Activated B cell treated with CpG ODN at 0.5 μM for 24 hours (primary cell): ENCODE results near the gene RTL10. TPM values are rescaled to one million over a fixed set of nuclear protein-coding genes. Genes with fewer than 3 reads are reported as not detected.

Experiments used
- ATAC-seq: fragments of 200-7000 bp; cut with Tn5 transposase; one replicate; pipeline ENCODE4 v1.10.0; 2021; ENCODE audit warnings: low read depth, mild to moderate bottlenecking, moderate library complexity
- CTCF ChIA-PET: fragments of 350-600 bp; sonication (Branson Sonifier 250); formaldehyde crosslinking; loops from one replicate; lab custom pipeline; 2021; ENCODE audit warnings: antibody characterized with exemption; lab: Charles Lee
- POLR2A ChIA-PET: fragments of 350-600 bp; sonication (Branson Sonifier 250); formaldehyde crosslinking; loops from one replicate; lab custom pipeline; 2021; ENCODE audit warnings: antibody characterized with exemption; lab: Charles Lee
- DNase-seq: peaks from one replicate; pipeline ENCODE4 v3.0.0; 2022
- H3K27ac Mint-ChIP-seq: one replicate; pipeline ENCODE4 v1.8.0; 2020; ENCODE audit warnings: mixed read lengths
- H3K27me3 Mint-ChIP-seq: one replicate; pipeline ENCODE4 v1.8.0; 2021; ENCODE audit warnings: mixed read lengths
- H3K36me3 Mint-ChIP-seq: one replicate; pipeline ENCODE4 v1.8.0; 2021; ENCODE audit warnings: low read depth, mixed read lengths
- H3K4me1 Mint-ChIP-seq: one replicate; pipeline ENCODE4 v1.8.0; 2021; ENCODE audit warnings: mixed read lengths
- H3K4me3 Mint-ChIP-seq: one replicate; pipeline ENCODE4 v1.8.0; 2020; ENCODE audit warnings: mild to moderate bottlenecking, mixed read lengths
- H3K9me3 Mint-ChIP-seq: one replicate; pipeline ENCODE4 v1.8.0; 2020; ENCODE audit warnings: mixed read lengths
- intact Hi-C: fragments of 100-400 bp; cut with micrococcal nuclease; formaldehyde crosslinking; loops from one replicate; pipeline ENCODE4 v1.15.1; 2024
- total RNA-seq: library from RNA; stranded (reverse); gene quantifications from 2 replicates; pipeline ENCODE4 v1.2.3, GENCODE V29; 2022
- TF ChIP-seq, protein P1 (sequence below): fragments of 200-600 bp; IDR thresholded peaks from one replicate; pipeline ENCODE4 v1.8.0; 2022; ENCODE audit warnings: antibody characterized with exemption, mild to moderate bottlenecking

RTL10 gene
- total RNA-seq, 1 donor from 2014 or later = 12.1 TPM

- no peaks in the 10 kb centered on the region for H3K9me3 Mint-ChIP-seq
- no peaks in the 10 kb centered on the region for H3K27me3 Mint-ChIP-seq
- TF ChIP-seq, protein P1, sequence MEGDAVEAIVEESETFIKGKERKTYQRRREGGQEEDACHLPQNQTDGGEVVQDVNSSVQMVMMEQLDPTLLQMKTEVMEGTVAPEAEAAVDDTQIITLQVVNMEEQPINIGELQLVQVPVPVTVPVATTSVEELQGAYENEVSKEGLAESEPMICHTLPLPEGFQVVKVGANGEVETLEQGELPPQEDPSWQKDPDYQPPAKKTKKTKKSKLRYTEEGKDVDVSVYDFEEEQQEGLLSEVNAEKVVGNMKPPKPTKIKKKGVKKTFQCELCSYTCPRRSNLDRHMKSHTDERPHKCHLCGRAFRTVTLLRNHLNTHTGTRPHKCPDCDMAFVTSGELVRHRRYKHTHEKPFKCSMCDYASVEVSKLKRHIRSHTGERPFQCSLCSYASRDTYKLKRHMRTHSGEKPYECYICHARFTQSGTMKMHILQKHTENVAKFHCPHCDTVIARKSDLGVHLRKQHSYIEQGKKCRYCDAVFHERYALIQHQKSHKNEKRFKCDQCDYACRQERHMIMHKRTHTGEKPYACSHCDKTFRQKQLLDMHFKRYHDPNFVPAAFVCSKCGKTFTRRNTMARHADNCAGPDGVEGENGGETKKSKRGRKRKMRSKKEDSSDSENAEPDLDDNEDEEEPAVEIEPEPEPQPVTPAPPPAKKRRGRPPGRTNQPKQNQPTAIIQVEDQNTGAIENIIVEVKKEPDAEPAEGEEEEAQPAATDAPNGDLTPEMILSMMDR = no peak
- intact Hi-C loops = no loop called here
- H3K4me3 Mint-ChIP-seq = no peak overlapping the region
- DNase-seq (peak; percentile 5), ATAC-seq (no peak)
- CTCF ChIA-PET = no interaction called here
- no peaks in the 10 kb centered on the region for H3K4me1 Mint-ChIP-seq
- peaks cover 7% of the 10 kb centered on the region for H3K36me3 Mint-ChIP-seq
- POLR2A ChIA-PET = no interaction called here
- H3K27ac Mint-ChIP-seq = no peak overlapping the region
These were observed 33.0 kb downstream of the RTL10 start for GRCh38 chr22:19821523-19822300.

- DNase-seq (peak; percentile 2), ATAC-seq (no peak)
- no peaks in the 10 kb centered on the region for H3K27me3 Mint-ChIP-seq
- no peak overlapping the region for H3K4me3 Mint-ChIP-seq
- H3K36me3 Mint-ChIP-seq = peaks cover 3% of the 10 kb centered on the region
- no peak overlapping the region for H3K27ac Mint-ChIP-seq
- H3K9me3 Mint-ChIP-seq = no peaks in the 10 kb centered on the region
- intact Hi-C loops = no loop called here
- H3K4me1 Mint-ChIP-seq = no peaks in the 10 kb centered on the region
- ChIA-PET CTCF (no interaction called here), POLR2A (no interaction called here)
- TF ChIP-seq, protein P1 = no peak
These were observed 33.7 kb downstream of the RTL10 start for GRCh38 chr22:19820880-19821522.

GRCh38 chr22:19819911-19820879 lies 34.5 kb downstream of the RTL10 start:
- Mint-ChIP-seq H3K27ac (no peak overlapping the region), H3K9me3 (no peaks in the 10 kb centered on the region), H3K4me1 (no peaks in the 10 kb centered on the region), H3K27me3 (no peaks in the 10 kb centered on the region), H3K36me3 (peaks cover 5% of the 10 kb centered on the region), H3K4me3 (no peak overlapping the region)
- POLR2A ChIA-PET = no interaction called here
- CTCF ChIA-PET = no interaction called here
- ATAC-seq = no peak
- TF ChIP-seq, protein P1 = no peak
- DNase-seq = no peak
- intact Hi-C loops = no loop called here

DNA sequence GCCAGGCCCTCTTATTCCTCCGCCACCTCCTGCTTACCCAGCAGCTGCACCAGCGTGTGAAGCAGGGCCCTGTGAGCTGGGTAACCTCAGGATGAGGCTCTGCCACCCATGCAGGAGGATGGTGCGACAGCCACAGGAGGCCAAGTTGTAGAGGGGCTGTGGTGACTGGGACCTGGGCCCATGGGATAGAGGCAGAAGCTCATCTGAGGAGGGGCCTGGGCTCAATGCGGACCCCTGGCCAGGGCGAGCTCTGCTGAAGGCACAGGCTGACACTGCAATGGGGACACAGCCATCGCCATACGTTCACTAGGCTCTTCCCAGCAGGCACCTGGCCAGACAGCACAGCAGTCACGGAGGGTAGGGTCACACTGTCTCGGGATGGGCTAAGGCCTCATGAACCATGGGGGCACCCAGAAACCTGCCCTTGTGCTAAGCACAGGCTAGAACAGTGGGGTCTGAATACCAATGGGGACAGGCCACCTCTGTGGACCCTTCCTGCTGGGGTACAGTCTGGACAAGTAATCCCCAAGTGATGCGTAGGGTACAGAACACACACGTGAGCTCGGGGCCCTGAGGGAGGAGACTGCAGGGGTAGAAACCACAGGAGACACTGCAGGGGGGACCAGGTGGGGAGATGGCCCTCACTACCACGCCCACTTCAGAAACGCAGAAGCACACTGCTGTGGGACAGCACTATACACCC lies 35.3 kb downstream of the RTL10 start:
- intact Hi-C loops = no loop called here
- DNase-seq (no peak), ATAC-seq (no peak)
- Mint-ChIP-seq H3K27me3 (no peaks in the 10 kb centered on the region), H3K27ac (no peak overlapping the region), H3K4me3 (no peak overlapping the region), H3K36me3 (peaks cover 7% of the 10 kb centered on the region), H3K4me1 (no peaks in the 10 kb centered on the region), H3K9me3 (no peaks in the 10 kb centered on the region)
- ChIA-PET POLR2A (no interaction called here), CTCF (no interaction called here)
- TF ChIP-seq, protein P1 = no peak
